Mesothelial cell of epicardium (in vitro differentiated cells): ENCODE results near the gene SERPINB12. TPM values are rescaled to one million over a fixed set of nuclear protein-coding genes. Genes with fewer than 3 reads are reported as not detected.

Experiments
- DNase-seq, 2 experiments: peaks; one replicate each; pipeline ENCODE4 v3.0.0; 2021; ENCODE audit warnings: low spot score in 2 of 2; ENCODE audit not compliant: unreplicated experiment in 2 of 2
- H3K27ac Mint-ChIP-seq: 2 replicates; pipeline ENCODE4 v1.8.0; 2021; ENCODE audit warnings: mixed read lengths
- H3K27me3 Mint-ChIP-seq: 2 replicates; pipeline ENCODE4 v1.8.0; 2021; ENCODE audit warnings: low read depth, mixed read lengths
- H3K36me3 Mint-ChIP-seq: 2 replicates; pipeline ENCODE4 v1.8.0; 2021; ENCODE audit warnings: mixed read lengths
- H3K4me1 Mint-ChIP-seq: 2 replicates; pipeline ENCODE4 v1.8.0; 2021; ENCODE audit warnings: mixed read lengths
- H3K4me3 Mint-ChIP-seq: 2 replicates; pipeline ENCODE4 v1.8.0; 2021; ENCODE audit warnings: mild to moderate bottlenecking, moderate library complexity, mixed read lengths
- H3K9me3 Mint-ChIP-seq: 2 replicates; pipeline ENCODE4 v1.8.0; 2021; ENCODE audit warnings: mixed read lengths
- total RNA-seq: library from RNA; stranded (reverse); gene quantifications from 3 replicates; pipeline ENCODE4 v1.2.1, GENCODE V29; 2021
- TF ChIP-seq, protein P1 (sequence below): fragments of 200-600 bp; sonication (generic); IDR thresholded peaks from one replicate; pipeline ENCODE4 v1.5.0; 2021; ENCODE audit warnings: antibody characterized with exemption; ENCODE audit not compliant: unreplicated experiment

Gene SERPINB12
- total RNA-seq, 1 donor from 2014 or later: not detected

DNA sequence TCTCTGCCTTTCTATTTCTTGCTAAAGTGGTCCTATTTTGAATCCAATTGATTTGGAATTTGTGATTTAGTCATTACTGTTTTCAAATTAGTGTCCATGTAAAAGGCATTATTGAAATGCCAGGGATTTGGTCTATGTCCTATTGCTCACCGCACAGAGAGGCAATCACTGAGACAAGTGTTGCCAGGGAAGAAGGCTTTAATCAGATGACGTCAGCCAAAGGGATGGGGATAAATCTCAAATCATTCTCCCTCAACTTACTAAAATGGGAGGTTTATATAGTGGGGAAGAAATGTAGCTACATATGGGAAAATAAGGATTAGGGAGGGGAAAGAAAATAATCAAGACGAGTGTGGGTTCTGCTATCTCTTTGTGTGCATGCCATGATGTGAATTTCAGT, 9.6 kb downstream of the SERPINB12 start:
- TF ChIP-seq, protein P1, sequence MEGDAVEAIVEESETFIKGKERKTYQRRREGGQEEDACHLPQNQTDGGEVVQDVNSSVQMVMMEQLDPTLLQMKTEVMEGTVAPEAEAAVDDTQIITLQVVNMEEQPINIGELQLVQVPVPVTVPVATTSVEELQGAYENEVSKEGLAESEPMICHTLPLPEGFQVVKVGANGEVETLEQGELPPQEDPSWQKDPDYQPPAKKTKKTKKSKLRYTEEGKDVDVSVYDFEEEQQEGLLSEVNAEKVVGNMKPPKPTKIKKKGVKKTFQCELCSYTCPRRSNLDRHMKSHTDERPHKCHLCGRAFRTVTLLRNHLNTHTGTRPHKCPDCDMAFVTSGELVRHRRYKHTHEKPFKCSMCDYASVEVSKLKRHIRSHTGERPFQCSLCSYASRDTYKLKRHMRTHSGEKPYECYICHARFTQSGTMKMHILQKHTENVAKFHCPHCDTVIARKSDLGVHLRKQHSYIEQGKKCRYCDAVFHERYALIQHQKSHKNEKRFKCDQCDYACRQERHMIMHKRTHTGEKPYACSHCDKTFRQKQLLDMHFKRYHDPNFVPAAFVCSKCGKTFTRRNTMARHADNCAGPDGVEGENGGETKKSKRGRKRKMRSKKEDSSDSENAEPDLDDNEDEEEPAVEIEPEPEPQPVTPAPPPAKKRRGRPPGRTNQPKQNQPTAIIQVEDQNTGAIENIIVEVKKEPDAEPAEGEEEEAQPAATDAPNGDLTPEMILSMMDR: no peak
- H3K9me3 Mint-ChIP-seq: no peaks in the 10 kb centered on the region
- no peak overlapping the region for H3K4me3 Mint-ChIP-seq
- H3K36me3 Mint-ChIP-seq: no peaks in the 10 kb centered on the region
- H3K27ac Mint-ChIP-seq: no peak overlapping the region
- H3K27me3 Mint-ChIP-seq: peaks cover 2% of the 10 kb centered on the region
- peaks cover 5% of the 10 kb centered on the region for H3K4me1 Mint-ChIP-seq
- DNase-seq: no peak

DNA sequence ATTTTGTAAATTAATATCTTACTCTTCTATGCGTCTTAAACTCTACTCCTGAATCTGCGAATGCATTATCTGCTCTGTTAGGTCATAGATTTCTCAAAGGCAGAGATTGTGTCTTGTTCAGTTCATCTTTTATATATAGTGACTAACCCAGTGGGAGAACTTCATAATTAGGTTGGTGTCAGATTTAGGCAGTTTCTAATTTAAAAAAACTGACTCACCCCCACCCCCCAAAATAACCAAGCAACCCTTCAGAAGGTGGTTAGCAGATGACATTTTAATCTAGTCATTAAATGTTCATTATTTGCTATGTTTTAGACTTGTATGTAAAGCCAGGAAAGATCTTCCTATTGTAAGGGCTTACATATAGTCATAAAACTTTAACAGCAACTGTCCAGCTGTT, 10.4 kb downstream of the SERPINB12 start:
- H3K4me3 Mint-ChIP-seq: no peak overlapping the region
- H3K27ac Mint-ChIP-seq: no peak overlapping the region
- no peaks in the 10 kb centered on the region for H3K9me3 Mint-ChIP-seq
- H3K4me1 Mint-ChIP-seq: peaks cover 5% of the 10 kb centered on the region
- no peaks in the 10 kb centered on the region for H3K36me3 Mint-ChIP-seq
- DNase-seq: no peak
- TF ChIP-seq, protein P1: no peak
- H3K27me3 Mint-ChIP-seq: peaks cover 2% of the 10 kb centered on the region

DNA sequence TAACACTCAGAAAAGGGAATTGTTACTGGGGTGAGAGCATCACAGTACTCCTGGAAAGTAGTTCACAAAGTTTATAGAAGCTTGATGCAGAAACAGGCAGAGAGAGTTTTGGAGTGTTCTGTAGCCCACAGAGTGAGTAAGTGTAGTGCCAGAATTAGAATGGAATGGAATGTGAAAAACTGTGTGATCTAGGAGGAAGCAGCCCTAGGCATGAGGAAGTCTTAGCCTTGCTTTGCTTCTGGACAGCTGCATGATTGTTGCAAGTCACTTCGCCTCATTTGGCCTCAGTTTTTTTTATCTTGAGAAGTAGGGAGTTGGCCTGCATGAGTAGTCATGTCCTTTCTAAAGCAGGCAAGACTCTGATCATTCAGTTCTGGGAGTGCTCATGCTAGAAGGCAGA, 10.9 kb downstream of the SERPINB12 start:
- H3K9me3 Mint-ChIP-seq: no peaks in the 10 kb centered on the region
- H3K27ac Mint-ChIP-seq: no peak overlapping the region
- DNase-seq: no peak
- H3K36me3 Mint-ChIP-seq: no peaks in the 10 kb centered on the region
- no peak overlapping the region for H3K4me3 Mint-ChIP-seq
- H3K4me1 Mint-ChIP-seq: peaks cover 5% of the 10 kb centered on the region
- TF ChIP-seq, protein P1: no peak
- H3K27me3 Mint-ChIP-seq: peaks cover 2% of the 10 kb centered on the region

DNA sequence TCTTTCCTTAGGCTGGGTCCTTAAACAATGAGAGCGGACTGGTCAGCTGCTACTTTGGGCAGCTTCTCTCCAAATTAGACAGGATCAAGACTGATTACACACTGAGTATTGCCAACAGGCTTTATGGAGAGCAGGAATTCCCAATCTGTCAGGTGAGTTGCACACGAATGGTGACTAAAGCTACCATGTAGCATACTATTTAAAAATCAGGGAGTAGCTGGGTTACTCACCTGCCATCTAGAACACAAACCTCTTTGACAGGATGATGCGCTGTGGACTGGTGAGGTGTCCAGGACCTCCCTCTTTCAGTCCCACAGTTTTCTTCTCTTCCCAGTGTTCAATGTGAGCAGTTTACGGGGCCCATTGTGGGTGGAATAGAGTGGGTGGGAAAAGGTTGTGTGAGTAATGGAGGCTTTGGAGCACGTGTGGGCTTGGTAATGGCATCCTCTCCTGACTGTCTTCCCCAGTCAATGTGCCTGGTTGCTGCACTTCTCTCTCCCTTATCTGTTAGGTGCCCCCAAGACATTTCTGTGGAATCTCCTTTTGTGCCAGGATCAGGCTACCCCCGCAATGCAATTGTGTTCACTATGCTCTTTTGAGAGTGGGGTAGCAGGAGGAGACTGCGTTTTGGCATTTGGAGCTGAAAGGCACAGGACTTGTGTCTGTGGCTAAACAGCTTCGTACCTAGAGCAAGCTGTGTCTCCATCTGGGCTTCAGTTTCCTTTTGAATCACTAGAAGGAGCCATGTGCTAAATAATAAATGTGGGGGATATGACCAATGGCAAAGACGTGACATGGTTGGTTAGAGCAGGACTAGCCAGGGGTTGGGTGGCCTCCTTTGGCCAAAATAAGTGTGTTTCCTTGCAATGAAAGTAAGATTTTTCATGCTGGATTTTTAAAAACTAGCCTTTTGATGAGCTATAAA, 17.7 kb downstream of the SERPINB12 start:
- no peaks in the 10 kb centered on the region for H3K4me1 Mint-ChIP-seq
- DNase-seq: no peak
- no peaks in the 10 kb centered on the region for H3K9me3 Mint-ChIP-seq
- H3K36me3 Mint-ChIP-seq: no peaks in the 10 kb centered on the region
- TF ChIP-seq, protein P1: no peak
- no peak overlapping the region for H3K27ac Mint-ChIP-seq
- no peak overlapping the region for H3K4me3 Mint-ChIP-seq
- H3K27me3 Mint-ChIP-seq: peaks cover 11% of the 10 kb centered on the region

DNA sequence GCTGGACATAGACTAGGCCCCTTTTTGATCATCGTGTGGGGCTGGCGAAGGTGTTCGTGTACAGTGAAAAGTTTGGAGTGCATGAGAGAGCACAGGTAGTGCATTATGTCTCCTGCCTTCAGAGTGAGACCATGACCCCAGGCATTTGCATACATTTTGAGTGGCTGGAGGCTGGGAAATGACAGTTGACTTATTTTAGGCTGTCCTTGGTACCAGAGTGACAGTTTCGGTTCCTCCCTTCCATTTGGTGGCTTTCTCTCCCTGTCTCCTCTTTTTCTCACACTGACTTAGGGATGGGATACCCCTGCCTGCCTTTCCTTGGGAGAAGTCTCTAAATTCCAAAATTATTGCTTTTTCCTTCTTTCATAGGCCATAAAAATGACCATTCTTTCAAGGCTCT, 20.1 kb downstream of the SERPINB12 start:
- Mint-ChIP-seq H3K27ac (no peak overlapping the region), H3K27me3 (peaks cover 25% of the 10 kb centered on the region), H3K4me3 (no peak overlapping the region), H3K36me3 (no peaks in the 10 kb centered on the region), H3K4me1 (no peaks in the 10 kb centered on the region), H3K9me3 (no peaks in the 10 kb centered on the region)
- TF ChIP-seq, protein P1: no peak
- no peak for DNase-seq
